ENCODE data around the gene C6orf132.

GRCh38 chr6:42071881-42072583 lies 70.4 kb downstream of the C6orf132 start:
- TF ChIP-seq CTCF (IDR thresholded peaks at IDR 0.05) = no peak
- no peak for TF ChIP-seq POLR2A (IDR thresholded peaks at IDR 0.05)
- no peak for TF ChIP-seq POLR2AphosphoS5 (IDR thresholded peaks at IDR 0.05)
- no peak for TF ChIP-seq EP300 (IDR thresholded peaks at IDR 0.05)

Data from suprapubic skin (tissue), 4 donors.